ENCODE data around the gene ARID4B. TPM values are rescaled to one million over a fixed set of nuclear protein-coding genes. Genes with fewer than 3 reads are reported as not detected.

ARID4B gene
- total and polyA plus RNA-seq, 2 of the 13 experiments (the other 11 are each of a cell fraction or from before 2014, with no cell fraction given) = 9.7 to 24.6 TPM

DNA sequence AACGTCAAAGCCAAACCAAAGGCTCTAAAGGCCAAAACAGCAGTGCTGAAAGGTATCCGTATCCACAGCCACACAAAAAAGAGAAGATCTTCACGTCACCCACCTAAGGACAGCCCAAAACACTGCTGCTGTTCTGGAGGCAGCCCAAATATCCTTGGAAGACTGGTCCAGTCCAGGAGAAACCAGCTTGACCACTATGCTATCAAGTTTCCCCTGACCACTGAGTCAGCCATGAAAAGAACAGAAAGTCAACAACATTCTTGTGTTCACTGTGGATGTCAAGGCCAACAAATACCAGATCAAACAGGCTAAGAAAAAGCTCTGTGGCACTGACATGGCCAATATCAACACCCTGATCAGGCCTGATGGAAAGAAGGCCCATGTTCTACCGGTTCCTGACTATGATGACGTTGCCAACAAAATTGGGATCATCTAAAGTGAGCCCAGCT, 32.1 kb downstream of the ARID4B start (continued):
- TF ChIP-seq, protein P1, sequence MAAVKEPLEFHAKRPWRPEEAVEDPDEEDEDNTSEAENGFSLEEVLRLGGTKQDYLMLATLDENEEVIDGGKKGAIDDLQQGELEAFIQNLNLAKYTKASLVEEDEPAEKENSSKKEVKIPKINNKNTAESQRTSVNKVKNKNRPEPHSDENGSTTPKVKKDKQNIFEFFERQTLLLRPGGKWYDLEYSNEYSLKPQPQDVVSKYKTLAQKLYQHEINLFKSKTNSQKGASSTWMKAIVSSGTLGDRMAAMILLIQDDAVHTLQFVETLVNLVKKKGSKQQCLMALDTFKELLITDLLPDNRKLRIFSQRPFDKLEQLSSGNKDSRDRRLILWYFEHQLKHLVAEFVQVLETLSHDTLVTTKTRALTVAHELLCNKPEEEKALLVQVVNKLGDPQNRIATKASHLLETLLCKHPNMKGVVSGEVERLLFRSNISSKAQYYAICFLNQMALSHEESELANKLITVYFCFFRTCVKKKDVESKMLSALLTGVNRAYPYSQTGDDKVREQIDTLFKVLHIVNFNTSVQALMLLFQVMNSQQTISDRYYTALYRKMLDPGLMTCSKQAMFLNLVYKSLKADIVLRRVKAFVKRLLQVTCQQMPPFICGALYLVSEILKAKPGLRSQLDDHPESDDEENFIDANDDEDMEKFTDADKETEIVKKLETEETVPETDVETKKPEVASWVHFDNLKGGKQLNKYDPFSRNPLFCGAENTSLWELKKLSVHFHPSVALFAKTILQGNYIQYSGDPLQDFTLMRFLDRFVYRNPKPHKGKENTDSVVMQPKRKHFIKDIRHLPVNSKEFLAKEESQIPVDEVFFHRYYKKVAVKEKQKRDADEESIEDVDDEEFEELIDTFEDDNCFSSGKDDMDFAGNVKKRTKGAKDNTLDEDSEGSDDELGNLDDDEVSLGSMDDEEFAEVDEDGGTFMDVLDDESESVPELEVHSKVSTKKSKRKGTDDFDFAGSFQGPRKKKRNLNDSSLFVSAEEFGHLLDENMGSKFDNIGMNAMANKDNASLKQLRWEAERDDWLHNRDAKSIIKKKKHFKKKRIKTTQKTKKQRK (IDR thresholded peaks at IDR 0.05; ENCODE audit: low read length) = no peak
- TF ChIP-seq ZNF446 (CRISPR knock-in tag; IDR thresholded peaks at IDR 0.05) (no peak), GLI4 (CRISPR knock-in tag; IDR thresholded peaks at IDR 0.05; ENCODE audit: borderline replicate concordance) (no peak), ELF3 (CRISPR knock-in tag; IDR thresholded peaks at IDR 0.05) (peak; percentile 73), RARG (CRISPR knock-in tag; IDR thresholded peaks at IDR 0.05; ENCODE audit: low read depth) (no peak), ZBTB3 (CRISPR knock-in tag; IDR thresholded peaks at IDR 0.05; ENCODE audit: borderline replicate concordance, low read depth) (no peak), SNAPC2 (CRISPR knock-in tag; IDR thresholded peaks at IDR 0.05) (no peak), POLR2A (IDR thresholded peaks at IDR 0.05; ENCODE audit: insufficient read depth in 1 of 2, low read depth in 2 of 2, low read length in 2 of 2) (no peak), SNAI1 (CRISPR knock-in tag; IDR thresholded peaks at IDR 0.05; ENCODE audit: borderline replicate concordance) (no peak), ZNF263 (CRISPR knock-in tag; IDR thresholded peaks at IDR 0.05) (no peak), TCF12 (IDR thresholded peaks at IDR 0.05) (no peak), TCF12 (CRISPR knock-in tag; IDR thresholded peaks at IDR 0.05) (no peak), KLF15 (CRISPR knock-in tag; IDR thresholded peaks at IDR 0.05; ENCODE audit: borderline replicate concordance) (no peak), ZNF678 (CRISPR knock-in tag; IDR thresholded peaks at IDR 0.05) (no peak), MYC (CRISPR knock-in tag; IDR thresholded peaks at IDR 0.05; ENCODE audit: borderline replicate concordance) (no peak), MYNN (CRISPR knock-in tag; IDR thresholded peaks at IDR 0.05; ENCODE audit: low read depth) (no peak), PAWR (CRISPR knock-in tag; IDR thresholded peaks at IDR 0.05; ENCODE audit: borderline replicate concordance) (no peak), SOX6 (IDR thresholded peaks at IDR 0.05) (no peak), SOX6 (CRISPR knock-in tag; IDR thresholded peaks at IDR 0.05) (peak; percentile 83), TAF1 (CRISPR knock-in tag; IDR thresholded peaks at IDR 0.05) (no peak), ZNF614 (CRISPR knock-in tag; IDR thresholded peaks at IDR 0.05; ENCODE audit: borderline replicate concordance) (peak; percentile 100), CHCHD3 (CRISPR knock-in tag; IDR thresholded peaks at IDR 0.05) (no peak), ZNF3 (CRISPR knock-in tag; IDR thresholded peaks at IDR 0.05) (no peak), ZNF331 (CRISPR knock-in tag; IDR thresholded peaks at IDR 0.05) (peak; percentile 84; the same call in 1 of the 2 replicates), PHF21A (CRISPR knock-in tag; IDR thresholded peaks at IDR 0.05) (peak; percentile 46; the same call in 1 of the 2 replicates)
- TF ChIP-seq, protein P2, sequence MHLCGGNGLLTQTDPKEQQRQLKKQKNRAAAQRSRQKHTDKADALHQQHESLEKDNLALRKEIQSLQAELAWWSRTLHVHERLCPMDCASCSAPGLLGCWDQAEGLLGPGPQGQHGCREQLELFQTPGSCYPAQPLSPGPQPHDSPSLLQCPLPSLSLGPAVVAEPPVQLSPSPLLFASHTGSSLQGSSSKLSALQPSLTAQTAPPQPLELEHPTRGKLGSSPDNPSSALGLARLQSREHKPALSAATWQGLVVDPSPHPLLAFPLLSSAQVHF (CRISPR knock-in tag; IDR thresholded peaks at IDR 0.05) = no peak
- TF ChIP-seq, protein P3, sequence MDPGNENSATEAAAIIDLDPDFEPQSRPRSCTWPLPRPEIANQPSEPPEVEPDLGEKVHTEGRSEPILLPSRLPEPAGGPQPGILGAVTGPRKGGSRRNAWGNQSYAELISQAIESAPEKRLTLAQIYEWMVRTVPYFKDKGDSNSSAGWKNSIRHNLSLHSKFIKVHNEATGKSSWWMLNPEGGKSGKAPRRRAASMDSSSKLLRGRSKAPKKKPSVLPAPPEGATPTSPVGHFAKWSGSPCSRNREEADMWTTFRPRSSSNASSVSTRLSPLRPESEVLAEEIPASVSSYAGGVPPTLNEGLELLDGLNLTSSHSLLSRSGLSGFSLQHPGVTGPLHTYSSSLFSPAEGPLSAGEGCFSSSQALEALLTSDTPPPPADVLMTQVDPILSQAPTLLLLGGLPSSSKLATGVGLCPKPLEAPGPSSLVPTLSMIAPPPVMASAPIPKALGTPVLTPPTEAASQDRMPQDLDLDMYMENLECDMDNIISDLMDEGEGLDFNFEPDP (CRISPR knock-in tag; conservative IDR thresholded peaks at IDR 0.05) = no peak
- TF ChIP-seq, protein P4, sequence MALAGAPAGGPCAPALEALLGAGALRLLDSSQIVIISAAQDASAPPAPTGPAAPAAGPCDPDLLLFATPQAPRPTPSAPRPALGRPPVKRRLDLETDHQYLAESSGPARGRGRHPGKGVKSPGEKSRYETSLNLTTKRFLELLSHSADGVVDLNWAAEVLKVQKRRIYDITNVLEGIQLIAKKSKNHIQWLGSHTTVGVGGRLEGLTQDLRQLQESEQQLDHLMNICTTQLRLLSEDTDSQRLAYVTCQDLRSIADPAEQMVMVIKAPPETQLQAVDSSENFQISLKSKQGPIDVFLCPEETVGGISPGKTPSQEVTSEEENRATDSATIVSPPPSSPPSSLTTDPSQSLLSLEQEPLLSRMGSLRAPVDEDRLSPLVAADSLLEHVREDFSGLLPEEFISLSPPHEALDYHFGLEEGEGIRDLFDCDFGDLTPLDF (CRISPR knock-in tag; IDR thresholded peaks at IDR 0.05) = no peak

Measured in HepG2 (cell line).